WI38 (cell line): ENCODE results near the gene NDUFAF7.

Experiments used
- H3K4me3 ChIP-seq: 2 replicates; pipeline ENCODE4 v1.5.1; 2011; ENCODE audit warnings: low read depth, mild to moderate bottlenecking, control low read depth, low read length
- CTCF ChIP-seq: IDR thresholded peaks from 2 replicates; pipeline ENCODE4 v1.5.1; 2012; ENCODE audit warnings: low read depth, mild to moderate bottlenecking, control low read depth, low read length

The NDUFAF7 gene

GRCh38 chr2:37231241-37232130, at the start of gene NDUFAF7, which contains the start of gene CEBPZ:
TSS of gene NDUFAF7 (plus strand) at chr2:37231658. CDS start at chr2:37231706, 48 bp downstream.
TSS of gene CEBPZ (minus strand) at chr2:37231596. CDS start at chr2:37231567, 29 bp downstream.
- peak within 1 kb of the TSS; percentile 74 for H3K4me3 ChIP-seq
- no peak for TF ChIP-seq CTCF

- no peak overlapping the region for H3K4me3 ChIP-seq
- TF ChIP-seq CTCF = no peak
Observed at GRCh38 chr2:37181726-37182684, 49.5 kb upstream of the NDUFAF7 start.

- no peak within 1 kb of the TSS for H3K4me3 ChIP-seq
- no peak for TF ChIP-seq CTCF
Observed at GRCh38 chr2:37188570-37188969, 42.9 kb upstream of the NDUFAF7 start, which contains the start of gene SULT6B1. TSS of gene SULT6B1 (minus strand) at chr2:37188670. CDS start at chr2:37188640, 30 bp downstream.

- H3K4me3 ChIP-seq = no peak overlapping the region
- no peak for TF ChIP-seq CTCF
Observed at GRCh38 chr2:37189452-37190153, 41.9 kb upstream of the NDUFAF7 start.

GRCh38 chr2:37190290-37190689, 41.2 kb upstream of the NDUFAF7 start:
- no peak for TF ChIP-seq CTCF
- no peak overlapping the region for H3K4me3 ChIP-seq

GRCh38 chr2:37191253-37191652, 40.2 kb upstream of the NDUFAF7 start:
- no peak for TF ChIP-seq CTCF
- H3K4me3 ChIP-seq = no peak overlapping the region
